ENCODE measurements around the gene ESYT2. TPM values are rescaled to one million over a fixed set of nuclear protein-coding genes. Genes with fewer than 3 reads are reported as not detected.

Gene ESYT2
- total RNA-seq, 4 donors from 2014 or later = 91.6 to 159 (median 100) TPM

DNA sequence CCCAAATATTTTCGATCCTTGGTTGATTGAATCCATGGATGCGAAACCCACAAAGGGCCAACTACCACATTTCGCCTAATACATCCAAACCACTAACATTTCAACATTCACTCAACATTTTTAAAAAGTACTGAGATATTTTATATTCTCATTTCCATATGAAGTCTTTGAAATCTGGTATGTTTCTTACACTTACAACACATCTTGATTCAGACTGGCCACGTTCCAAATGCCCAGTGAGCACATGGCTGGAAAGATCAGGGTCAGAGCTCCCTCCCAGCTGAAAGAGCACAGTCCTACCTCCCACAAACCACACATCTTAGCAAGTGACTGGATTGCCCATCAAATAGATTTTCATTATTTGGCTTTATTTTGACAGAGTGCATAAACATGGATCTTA is 143.6 kb downstream of the ESYT2 start:
- Histone ChIP-seq H3K27ac (no peak overlapping the region), H3K4me3 (no peak overlapping the region), H3K36me3 (no peaks in the 10 kb centered on the region), H3K9me3 (no peaks in the 10 kb centered on the region), H3K4me1 (no peaks in the 10 kb centered on the region), H3K27me3 (no peaks in the 10 kb centered on the region)
- DNase-seq = no peak
- intact Hi-C loops (cut with DNase I; ENCODE audit: low total_unique reads) = no loop called here
- no peak for TF ChIP-seq POLR2A (IDR thresholded peaks at IDR 0.05)
- TF ChIP-seq, protein P1, sequence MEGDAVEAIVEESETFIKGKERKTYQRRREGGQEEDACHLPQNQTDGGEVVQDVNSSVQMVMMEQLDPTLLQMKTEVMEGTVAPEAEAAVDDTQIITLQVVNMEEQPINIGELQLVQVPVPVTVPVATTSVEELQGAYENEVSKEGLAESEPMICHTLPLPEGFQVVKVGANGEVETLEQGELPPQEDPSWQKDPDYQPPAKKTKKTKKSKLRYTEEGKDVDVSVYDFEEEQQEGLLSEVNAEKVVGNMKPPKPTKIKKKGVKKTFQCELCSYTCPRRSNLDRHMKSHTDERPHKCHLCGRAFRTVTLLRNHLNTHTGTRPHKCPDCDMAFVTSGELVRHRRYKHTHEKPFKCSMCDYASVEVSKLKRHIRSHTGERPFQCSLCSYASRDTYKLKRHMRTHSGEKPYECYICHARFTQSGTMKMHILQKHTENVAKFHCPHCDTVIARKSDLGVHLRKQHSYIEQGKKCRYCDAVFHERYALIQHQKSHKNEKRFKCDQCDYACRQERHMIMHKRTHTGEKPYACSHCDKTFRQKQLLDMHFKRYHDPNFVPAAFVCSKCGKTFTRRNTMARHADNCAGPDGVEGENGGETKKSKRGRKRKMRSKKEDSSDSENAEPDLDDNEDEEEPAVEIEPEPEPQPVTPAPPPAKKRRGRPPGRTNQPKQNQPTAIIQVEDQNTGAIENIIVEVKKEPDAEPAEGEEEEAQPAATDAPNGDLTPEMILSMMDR (IDR thresholded peaks at IDR 0.05) = no peak

DNA sequence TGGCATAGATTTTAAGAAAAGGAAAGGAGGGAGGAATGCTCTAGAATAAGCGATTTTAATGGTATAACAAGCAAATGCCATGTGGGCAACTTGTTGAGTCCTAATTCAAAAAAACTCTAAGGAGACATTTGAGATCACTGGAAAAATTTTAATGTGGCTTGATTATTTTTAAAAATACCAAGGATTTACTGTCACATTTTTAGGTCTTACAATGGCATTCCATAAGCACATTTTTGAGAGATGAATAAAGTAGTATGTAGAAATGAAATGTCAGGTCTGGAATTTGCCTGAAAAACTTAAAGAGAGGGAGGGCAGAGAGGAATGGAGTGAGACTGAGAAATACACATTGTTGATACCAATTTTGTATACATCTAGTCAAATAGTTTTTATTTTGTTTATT is 145.0 kb downstream of the ESYT2 start:
- no peaks in the 10 kb centered on the region for H3K9me3 ChIP-seq
- no peaks in the 10 kb centered on the region for H3K27me3 ChIP-seq
- no peaks in the 10 kb centered on the region for H3K4me1 ChIP-seq
- no peaks in the 10 kb centered on the region for H3K36me3 ChIP-seq
- no peak overlapping the region for H3K4me3 ChIP-seq
- no peak for TF ChIP-seq POLR2A (IDR thresholded peaks at IDR 0.05)
- TF ChIP-seq, protein P1 (IDR thresholded peaks at IDR 0.05) = no peak
- no peak for DNase-seq
- intact Hi-C loops (cut with DNase I; ENCODE audit: low total_unique reads) = no loop called here
- H3K27ac ChIP-seq = no peak overlapping the region

- intact Hi-C loops (cut with DNase I; ENCODE audit: low total_unique reads) = no loop called here
- H3K9me3 ChIP-seq = no peaks in the 10 kb centered on the region
- no peaks in the 10 kb centered on the region for H3K27me3 ChIP-seq
- TF ChIP-seq POLR2A (IDR thresholded peaks at IDR 0.05) = no peak
- TF ChIP-seq, protein P1 (IDR thresholded peaks at IDR 0.05) = no peak
- no peak overlapping the region for H3K4me3 ChIP-seq
- no peak overlapping the region for H3K27ac ChIP-seq
- no peaks in the 10 kb centered on the region for H3K4me1 ChIP-seq
- DNase-seq = no peak
- H3K36me3 ChIP-seq = no peaks in the 10 kb centered on the region
Observed at GRCh38 chr7:158683541-158683940, 145.8 kb downstream of the ESYT2 start.

DNA sequence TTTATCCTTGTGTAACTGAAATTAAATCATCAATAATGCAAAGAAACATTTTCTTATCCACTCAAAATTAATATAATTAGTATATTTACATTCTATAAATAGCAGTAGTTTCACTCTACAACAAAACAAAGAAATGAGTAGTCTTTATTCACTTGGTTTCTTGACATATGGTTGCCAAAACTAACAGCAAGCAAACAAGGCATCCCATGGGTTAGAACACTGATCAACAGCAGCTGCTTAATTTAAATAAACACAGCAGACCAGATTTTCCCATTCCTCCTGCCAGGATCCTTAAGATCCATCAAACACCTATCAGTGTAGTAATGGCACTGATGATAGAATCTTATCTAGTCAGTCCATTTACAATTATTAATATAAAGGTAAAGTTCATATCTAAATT is 146.9 kb downstream of the ESYT2 start:
- TF ChIP-seq, protein P1 (IDR thresholded peaks at IDR 0.05) = no peak
- TF ChIP-seq POLR2A (IDR thresholded peaks at IDR 0.05) = no peak
- intact Hi-C loops (cut with DNase I; ENCODE audit: low total_unique reads) = no loop called here
- Histone ChIP-seq H3K4me1 (no peaks in the 10 kb centered on the region), H3K9me3 (no peaks in the 10 kb centered on the region), H3K36me3 (no peaks in the 10 kb centered on the region), H3K4me3 (no peak overlapping the region), H3K27ac (no peak overlapping the region), H3K27me3 (no peaks in the 10 kb centered on the region)
- DNase-seq = no peak

Other genes with a start within 250 kb of the ESYT2 start
- gene PTPRN2, start 241.7 kb downstream of the ESYT2 start, total RNA-seq = 1 to 10 TPM; 1.2 to 5.2 (median 2.3) TPM
- gene NCAPG2, start 124.7 kb downstream of the ESYT2 start, total RNA-seq = 10 to 100 TPM in 1 of 4 donors, 1 to 10 TPM in 2, under 1 TPM in 1; 0.51 to 36.0 (median 7.8) TPM
- 10 to 100 TPM; 10.5 to 36.6 (median 23.3) TPM for gene DYNC2I1, start 27.0 kb upstream of the ESYT2 start, total RNA-seq

Measured in uterus (tissue), 4 donors.